GM23338 (cell line): ENCODE data around the gene CEP350. TPM values are rescaled to one million over a fixed set of nuclear protein-coding genes. Genes with fewer than 3 reads are reported as not detected.

Experiments
- ATAC-seq: fragments of 200-7000 bp; cut with Tn5 transposase; 3 replicates; pipeline ENCODE4 v1.9.1; 2020
- DNase-seq: peaks from one replicate; pipeline ENCODE4 v3.0.0-alpha.2; 2015; ENCODE audit warnings: low spot score
- H2AFZ ChIP-seq: fragments of 200-600 bp; sonication (generic); 2 replicates; pipeline ENCODE4 v1.8.0; 2016; ENCODE audit warnings: antibody characterized with exemption, mild to moderate bottlenecking, moderate library complexity
- H3F3A ChIP-seq: fragments of 200-600 bp; sonication (generic); replicated peaks from 2 replicates; pipeline ENCODE4 v1.8.0; 2017; ENCODE audit warnings: antibody characterized with exemption, mixed run types, low read depth
- H3K27ac ChIP-seq: fragments of 200-600 bp; sonication (generic); 2 replicates; pipeline ENCODE4 v1.6.1; 2016; ENCODE audit warnings: low read depth
- H3K27me3 ChIP-seq: fragments of 200-600 bp; sonication (generic); 2 replicates; pipeline ENCODE4 v1.8.0; 2016; ENCODE audit warnings: mild to moderate bottlenecking, mixed run types, moderate library complexity; ENCODE audit not compliant: insufficient read depth
- H3K36me3 ChIP-seq: fragments of 200-600 bp; sonication (generic); 2 replicates; pipeline ENCODE4 v1.8.0; 2016; ENCODE audit warnings: mild to moderate bottlenecking; ENCODE audit not compliant: insufficient read depth
- H3K4me1 ChIP-seq: fragments of 200-600 bp; sonication (generic); 2 replicates; pipeline ENCODE4 v1.8.0; 2016; ENCODE audit warnings: mild to moderate bottlenecking, moderate library complexity; ENCODE audit not compliant: insufficient read depth
- H3K4me2 ChIP-seq: fragments of 200-600 bp; sonication (generic); 2 replicates; pipeline ENCODE4 v1.7.1; 2017; ENCODE audit warnings: mixed run types
- H3K4me3 ChIP-seq: fragments of 200-600 bp; sonication (generic); 2 replicates; pipeline ENCODE4 v1.6.1; 2016; ENCODE audit warnings: mixed run types
- H3K79me2 ChIP-seq: fragments of 200-600 bp; sonication (generic); replicated peaks from 2 replicates; pipeline ENCODE4 v1.8.0; 2017; ENCODE audit warnings: mild to moderate bottlenecking; ENCODE audit not compliant: insufficient read depth
- H3K9me2 ChIP-seq: fragments of 200-600 bp; sonication (generic); 2 replicates; pipeline ENCODE4 v1.8.0; 2017; ENCODE audit not compliant: insufficient read depth
- H4K20me1 ChIP-seq: fragments of 200-600 bp; sonication (generic); replicated peaks from 2 replicates; pipeline ENCODE4 v1.8.0; 2017; ENCODE audit warnings: mild to moderate bottlenecking; ENCODE audit not compliant: insufficient read depth
- H3K27ac Mint-ChIP-seq: 2 replicates; pipeline ENCODE4 v1.8.0; 2020; ENCODE audit warnings: inconsistent platforms, mild to moderate bottlenecking, moderate library complexity, mixed read lengths
- H3K27me3 Mint-ChIP-seq: 3 replicates; pipeline ENCODE4 v1.8.0; 2022; ENCODE audit warnings: low read depth, mild to moderate bottlenecking, moderate library complexity, mixed read lengths, inconsistent platforms; ENCODE audit not compliant: insufficient read depth, poor library complexity
- H3K36me3 Mint-ChIP-seq: 3 replicates; pipeline ENCODE4 v1.8.0; 2021; ENCODE audit warnings: low read depth, mild to moderate bottlenecking, inconsistent platforms, moderate library complexity, mixed read lengths
- H3K4me1 Mint-ChIP-seq: 3 replicates; pipeline ENCODE4 v1.8.0; 2020; ENCODE audit warnings: mild to moderate bottlenecking, inconsistent platforms, mixed read lengths
- H3K4me3 Mint-ChIP-seq: 3 replicates; pipeline ENCODE4 v1.8.0; 2021; ENCODE audit warnings: moderate library complexity, mild to moderate bottlenecking, inconsistent platforms, mixed read lengths
- H3K9me3 Mint-ChIP-seq: 3 replicates; pipeline ENCODE4 v1.8.0; 2020; ENCODE audit warnings: moderate library complexity, mild to moderate bottlenecking, inconsistent platforms, mixed read lengths
- CREB1 ChIP-seq: fragments of 250-450 bp; sonication (Bioruptor Pico); IDR thresholded peaks from 2 replicates; pipeline ENCODE4 v1.5.0; 2020; ENCODE audit warnings: low read depth, mild to moderate bottlenecking, moderate library complexity
- CTCF ChIP-seq, 2 experiments: fragments of 200-600 bp in 1 of 2; sonication (generic) in 1 of 2; conservative IDR thresholded peaks; 2 replicates each; pipeline versions ENCODE4 v1.5.1 to v1.6.1; 2016 to 2017; ENCODE audit warnings: antibody characterized with exemption in 2 of 2, low read depth in 2 of 2, mild to moderate bottlenecking in 2 of 2, moderate library complexity in 1 of 2
- EZH2 ChIP-seq: fragments of 200-600 bp; sonication (generic); IDR thresholded peaks from one replicate; pipeline ENCODE4 v1.8.0; 2017; ENCODE audit warnings: antibody characterized with exemption, mild to moderate bottlenecking, low read depth; ENCODE audit not compliant: unreplicated experiment
- JUNB ChIP-seq: IDR thresholded peaks from one replicate; pipeline ENCODE4 v1.6.1; 2016; ENCODE audit warnings: antibody characterized with exemption; ENCODE audit not compliant: unreplicated experiment
- NANOG ChIP-seq: IDR thresholded peaks from 2 replicates; pipeline ENCODE4 v1.6.1; 2016; ENCODE audit warnings: antibody characterized with exemption, borderline replicate concordance
- STAT1 ChIP-seq: IDR thresholded peaks from one replicate; pipeline ENCODE4 v1.6.1; 2016; ENCODE audit warnings: antibody characterized with exemption; ENCODE audit not compliant: unreplicated experiment
- ZNF114 ChIP-seq: fragments of 250-450 bp; sonication (Bioruptor Pico); IDR thresholded peaks from 2 replicates; pipeline ENCODE4 v1.5.0; 2020; ENCODE audit warnings: mild to moderate bottlenecking, moderate library complexity
- ZNF331 ChIP-seq: fragments of 250-450 bp; sonication (Bioruptor Pico); IDR thresholded peaks from 2 replicates; pipeline ENCODE4 v1.5.0; 2020; ENCODE audit warnings: low read depth, mild to moderate bottlenecking, moderate library complexity
- polyA plus RNA-seq: library from polyadenylated mRNA; unstranded; fragments of >200 nt; fragmentation: Nextera tagmentation; extraction: Ambion mirVana; gene quantifications from 2 replicates; pipeline ENCODE4 v1.2.1, GENCODE V29; 2016
- total RNA-seq: library from RNA; depleted of rRNA; stranded (reverse); fragments of >200 nt; shearing (Covaris generic); gene quantifications from 2 replicates; pipeline ENCODE4 v1.2.3, GENCODE V29; 2014
- TF ChIP-seq, protein P1 (sequence below): fragments of 250-450 bp; sonication (Bioruptor Pico); IDR thresholded peaks from 2 replicates; pipeline ENCODE4 v1.5.0; 2020; ENCODE audit warnings: mild to moderate bottlenecking, moderate library complexity
- TF ChIP-seq, protein P2 (sequence below): IDR thresholded peaks from one replicate; pipeline ENCODE4 v1.6.1; 2018; ENCODE audit warnings: antibody characterized with exemption; ENCODE audit not compliant: unreplicated experiment

Gene CEP350
- total and polyA plus RNA-seq, 2 experiments from 2014 or later, result 23.4 to 36.8 TPM

DNA sequence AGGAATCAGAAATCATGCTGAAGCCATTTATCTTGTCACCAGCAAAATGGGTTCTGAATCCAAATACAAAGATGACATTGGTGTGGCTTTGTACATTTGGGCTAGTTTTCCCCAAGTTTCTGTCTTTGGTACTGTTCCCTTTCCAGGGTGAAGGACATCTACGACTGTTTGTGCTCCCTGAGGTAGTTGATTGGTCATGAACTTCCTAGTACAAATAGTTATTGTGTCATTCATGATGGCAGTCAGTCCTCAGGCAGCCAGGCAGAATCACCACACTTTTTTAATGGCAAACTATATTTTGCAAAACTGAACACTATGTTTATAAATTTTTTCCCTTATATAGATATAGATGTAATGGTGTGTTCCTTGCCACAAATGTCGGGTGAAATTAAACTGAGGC lies 46.0 kb downstream of the CEP350 start (continued):
- TF ChIP-seq, protein P1, sequence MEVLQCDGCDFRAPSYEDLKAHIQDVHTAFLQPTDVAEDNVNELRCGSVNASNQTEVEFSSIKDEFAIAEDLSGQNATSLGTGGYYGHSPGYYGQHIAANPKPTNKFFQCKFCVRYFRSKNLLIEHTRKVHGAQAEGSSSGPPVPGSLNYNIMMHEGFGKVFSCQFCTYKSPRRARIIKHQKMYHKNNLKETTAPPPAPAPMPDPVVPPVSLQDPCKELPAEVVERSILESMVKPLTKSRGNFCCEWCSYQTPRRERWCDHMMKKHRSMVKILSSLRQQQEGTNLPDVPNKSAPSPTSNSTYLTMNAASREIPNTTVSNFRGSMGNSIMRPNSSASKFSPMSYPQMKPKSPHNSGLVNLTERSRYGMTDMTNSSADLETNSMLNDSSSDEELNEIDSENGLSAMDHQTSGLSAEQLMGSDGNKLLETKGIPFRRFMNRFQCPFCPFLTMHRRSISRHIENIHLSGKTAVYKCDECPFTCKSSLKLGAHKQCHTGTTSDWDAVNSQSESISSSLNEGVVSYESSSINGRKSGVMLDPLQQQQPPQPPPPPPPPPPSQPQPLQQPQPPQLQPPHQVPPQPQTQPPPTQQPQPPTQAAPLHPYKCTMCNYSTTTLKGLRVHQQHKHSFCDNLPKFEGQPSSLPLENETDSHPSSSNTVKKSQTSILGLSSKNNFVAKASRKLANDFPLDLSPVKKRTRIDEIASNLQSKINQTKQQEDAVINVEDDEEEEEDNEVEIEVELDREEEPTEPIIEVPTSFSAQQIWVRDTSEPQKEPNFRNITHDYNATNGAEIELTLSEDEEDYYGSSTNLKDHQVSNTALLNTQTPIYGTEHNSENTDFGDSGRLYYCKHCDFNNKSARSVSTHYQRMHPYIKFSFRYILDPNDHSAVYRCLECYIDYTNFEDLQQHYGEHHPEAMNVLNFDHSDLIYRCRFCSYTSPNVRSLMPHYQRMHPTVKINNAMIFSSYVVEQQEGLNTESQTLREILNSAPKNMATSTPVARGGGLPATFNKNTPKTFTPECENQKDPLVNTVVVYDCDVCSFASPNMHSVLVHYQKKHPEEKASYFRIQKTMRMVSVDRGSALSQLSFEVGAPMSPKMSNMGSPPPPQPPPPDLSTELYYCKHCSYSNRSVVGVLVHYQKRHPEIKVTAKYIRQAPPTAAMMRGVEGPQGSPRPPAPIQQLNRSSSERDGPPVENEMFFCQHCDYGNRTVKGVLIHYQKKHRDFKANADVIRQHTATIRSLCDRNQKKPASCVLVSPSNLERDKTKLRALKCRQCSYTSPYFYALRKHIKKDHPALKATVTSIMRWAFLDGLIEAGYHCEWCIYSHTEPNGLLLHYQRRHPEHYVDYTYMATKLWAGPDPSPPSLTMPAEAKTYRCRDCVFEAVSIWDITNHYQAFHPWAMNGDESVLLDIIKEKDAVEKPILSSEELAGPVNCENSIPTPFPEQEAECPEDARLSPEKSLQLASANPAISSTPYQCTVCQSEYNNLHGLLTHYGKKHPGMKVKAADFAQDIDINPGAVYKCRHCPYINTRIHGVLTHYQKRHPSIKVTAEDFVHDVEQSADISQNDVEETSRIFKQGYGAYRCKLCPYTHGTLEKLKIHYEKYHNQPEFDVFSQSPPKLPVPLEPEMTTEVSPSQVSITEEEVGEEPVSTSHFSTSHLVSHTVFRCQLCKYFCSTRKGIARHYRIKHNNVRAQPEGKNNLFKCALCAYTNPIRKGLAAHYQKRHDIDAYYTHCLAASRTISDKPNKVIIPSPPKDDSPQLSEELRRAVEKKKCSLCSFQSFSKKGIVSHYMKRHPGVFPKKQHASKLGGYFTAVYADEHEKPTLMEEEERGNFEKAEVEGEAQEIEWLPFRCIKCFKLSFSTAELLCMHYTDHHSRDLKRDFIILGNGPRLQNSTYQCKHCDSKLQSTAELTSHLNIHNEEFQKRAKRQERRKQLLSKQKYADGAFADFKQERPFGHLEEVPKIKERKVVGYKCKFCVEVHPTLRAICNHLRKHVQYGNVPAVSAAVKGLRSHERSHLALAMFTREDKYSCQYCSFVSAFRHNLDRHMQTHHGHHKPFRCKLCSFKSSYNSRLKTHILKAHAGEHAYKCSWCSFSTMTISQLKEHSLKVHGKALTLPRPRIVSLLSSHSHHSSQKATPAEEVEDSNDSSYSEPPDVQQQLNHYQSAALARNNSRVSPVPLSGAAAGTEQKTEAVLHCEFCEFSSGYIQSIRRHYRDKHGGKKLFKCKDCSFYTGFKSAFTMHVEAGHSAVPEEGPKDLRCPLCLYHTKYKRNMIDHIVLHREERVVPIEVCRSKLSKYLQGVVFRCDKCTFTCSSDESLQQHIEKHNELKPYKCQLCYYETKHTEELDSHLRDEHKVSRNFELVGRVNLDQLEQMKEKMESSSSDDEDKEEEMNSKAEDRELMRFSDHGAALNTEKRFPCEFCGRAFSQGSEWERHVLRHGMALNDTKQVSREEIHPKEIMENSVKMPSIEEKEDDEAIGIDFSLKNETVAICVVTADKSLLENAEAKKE, result no peak
- TF ChIP-seq STAT1, result no peak
- TF ChIP-seq, protein P2, sequence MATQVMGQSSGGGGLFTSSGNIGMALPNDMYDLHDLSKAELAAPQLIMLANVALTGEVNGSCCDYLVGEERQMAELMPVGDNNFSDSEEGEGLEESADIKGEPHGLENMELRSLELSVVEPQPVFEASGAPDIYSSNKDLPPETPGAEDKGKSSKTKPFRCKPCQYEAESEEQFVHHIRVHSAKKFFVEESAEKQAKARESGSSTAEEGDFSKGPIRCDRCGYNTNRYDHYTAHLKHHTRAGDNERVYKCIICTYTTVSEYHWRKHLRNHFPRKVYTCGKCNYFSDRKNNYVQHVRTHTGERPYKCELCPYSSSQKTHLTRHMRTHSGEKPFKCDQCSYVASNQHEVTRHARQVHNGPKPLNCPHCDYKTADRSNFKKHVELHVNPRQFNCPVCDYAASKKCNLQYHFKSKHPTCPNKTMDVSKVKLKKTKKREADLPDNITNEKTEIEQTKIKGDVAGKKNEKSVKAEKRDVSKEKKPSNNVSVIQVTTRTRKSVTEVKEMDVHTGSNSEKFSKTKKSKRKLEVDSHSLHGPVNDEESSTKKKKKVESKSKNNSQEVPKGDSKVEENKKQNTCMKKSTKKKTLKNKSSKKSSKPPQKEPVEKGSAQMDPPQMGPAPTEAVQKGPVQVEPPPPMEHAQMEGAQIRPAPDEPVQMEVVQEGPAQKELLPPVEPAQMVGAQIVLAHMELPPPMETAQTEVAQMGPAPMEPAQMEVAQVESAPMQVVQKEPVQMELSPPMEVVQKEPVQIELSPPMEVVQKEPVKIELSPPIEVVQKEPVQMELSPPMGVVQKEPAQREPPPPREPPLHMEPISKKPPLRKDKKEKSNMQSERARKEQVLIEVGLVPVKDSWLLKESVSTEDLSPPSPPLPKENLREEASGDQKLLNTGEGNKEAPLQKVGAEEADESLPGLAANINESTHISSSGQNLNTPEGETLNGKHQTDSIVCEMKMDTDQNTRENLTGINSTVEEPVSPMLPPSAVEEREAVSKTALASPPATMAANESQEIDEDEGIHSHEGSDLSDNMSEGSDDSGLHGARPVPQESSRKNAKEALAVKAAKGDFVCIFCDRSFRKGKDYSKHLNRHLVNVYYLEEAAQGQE, result no peak
- TF ChIP-seq EZH2, result no peak
- TF ChIP-seq JUNB, result no peak
- TF ChIP-seq ZNF114 (CRISPR knock-in tag), result no peak

- Histone ChIP-seq H3K79me2 (no peaks in the 10 kb centered on the region), H3K4me1 (no peaks in the 10 kb centered on the region), H3K36me3 (peaks cover 10% of the 10 kb centered on the region; the same call in 1 of the 2 replicates), H3K27me3 (no peaks in the 10 kb centered on the region), H3K4me2 (no peak overlapping the region), H3K27ac (no peak overlapping the region), H3F3A (no peaks in the 10 kb centered on the region), H2AFZ (no peak overlapping the region), H3K9me2 (no peaks in the 10 kb centered on the region), H4K20me1 (0 out of 2 replicates have a peak, but pooled peaks cover 4% of the 10 kb centered on the region), H3K4me3 (no peak overlapping the region)
- Mint-ChIP-seq H3K4me3 (no peak overlapping the region), H3K4me1 (no peaks in the 10 kb centered on the region), H3K27me3 (no peaks in the 10 kb centered on the region), H3K27ac (no peak overlapping the region), H3K9me3 (no peaks in the 10 kb centered on the region; the same call in 2 of the 3 replicates), H3K36me3 (peaks cover 14% of the 10 kb centered on the region)
- no peak for ATAC-seq
- DNase-seq, result no peak
- TF ChIP-seq CREB1, result no peak
- TF ChIP-seq, protein P2, result no peak
- TF ChIP-seq NANOG, result no peak
- no peak for TF ChIP-seq JUNB
- no peak for TF ChIP-seq ZNF331 (CRISPR knock-in tag)
- TF ChIP-seq CTCF (conservative IDR thresholded peaks at IDR 0.05; ENCODE audit: low read depth in 2 of 2), result no peak
These were observed 47.8 kb downstream of the CEP350 start for GRCh38 chr1:180002437-180002836.
